ENCODE measurements around the gene CLEC4M. TPM values are rescaled to one million over a fixed set of nuclear protein-coding genes. Genes with fewer than 3 reads are reported as not detected.

The CLEC4M gene
- total RNA-seq, 2 experiments from 2014 or later, result not detected

GRCh38 chr19:7801020-7801570 lies 38.1 kb downstream of the CLEC4M start:
- Histone ChIP-seq H3K27ac (ENCODE audit: low read depth, low read length, poor library complexity, severe bottlenecking) (no peak overlapping the region), H3K9me3 (ENCODE audit: low read length) (no peaks in the 10 kb centered on the region), H4K20me1 (ENCODE audit: insufficient read depth, low read length) (no peaks in the 10 kb centered on the region), H2AFZ (ENCODE audit: low read length) (no peak overlapping the region), H3K36me3 (ENCODE audit: insufficient read depth, low read length) (no peaks in the 10 kb centered on the region), H3K4me3 (ENCODE audit: low read depth, low read length, poor library complexity, severe bottlenecking) (no peak overlapping the region), H3K4me1 (ENCODE audit: insufficient read depth, low read length, poor library complexity, severe bottlenecking) (peaks cover 4% of the 10 kb centered on the region), H3K79me2 (ENCODE audit: insufficient read depth, low read depth, low read length) (no peaks in the 10 kb centered on the region), H3K9me2 (ENCODE audit: insufficient read depth, low read length) (no peaks in the 10 kb centered on the region), H3K4me2 (ENCODE audit: low read length) (no peak overlapping the region)
- ChIA-PET POLR2A (no interaction called here), CTCF (ENCODE audit: unreplicated experiment) (interaction anchor here (0.5 kb wide), 1 partner anchor 618 kb away, joined by 4 read pairs; no protein-coding TSS in a partner anchor)
- no peak for DNase-seq (ENCODE audit: low spot score)
- intact Hi-C loops (cut with micrococcal nuclease; ENCODE audit: unreplicated experiment), result no loop called here
- BruUV-seq (replicated peaks), result no TSS peak
- TF ChIP-seq CTCF (conservative IDR thresholded peaks at IDR 0.05; ENCODE audit: low read length) (no peak), EZH2phosphoT487 (IDR thresholded peaks at IDR 0.05; ENCODE audit: borderline replicate concordance, low read depth, low read length) (no peak)

DNA sequence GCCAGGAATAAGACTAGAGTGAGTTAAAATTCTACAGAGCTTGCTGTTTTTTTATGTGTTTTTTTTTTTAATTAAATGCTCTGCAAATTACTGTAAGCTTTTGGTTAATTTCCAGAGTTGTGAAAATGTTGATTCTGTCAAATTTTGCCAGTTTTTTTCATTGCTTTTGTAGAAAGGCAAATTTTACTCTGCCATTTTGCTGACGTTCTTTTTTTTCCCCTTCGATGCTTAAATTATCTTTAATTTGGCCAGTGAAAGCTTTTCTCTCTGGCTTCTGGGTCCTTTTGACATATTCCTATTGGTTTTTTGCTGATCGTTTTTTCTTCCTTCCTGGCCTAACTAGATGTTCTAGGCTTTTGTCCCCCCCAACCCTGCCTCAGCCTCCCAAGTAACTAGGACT lies 43.2 kb downstream of the CLEC4M start:
- intact Hi-C loops (cut with micrococcal nuclease; ENCODE audit: unreplicated experiment), result no loop called here

More for the DNA sequence above, 43.2 kb downstream of the CLEC4M start:
- no peaks in the 10 kb centered on the region for H3K36me3 ChIP-seq (ENCODE audit: insufficient read depth, low read length)
- H3K79me2 ChIP-seq (ENCODE audit: insufficient read depth, low read depth, low read length), result no peaks in the 10 kb centered on the region
- CTCF ChIA-PET (ENCODE audit: unreplicated experiment), result no interaction called here
- POLR2A ChIA-PET, result interaction anchor here (0.7 kb wide), 1 partner anchor 168 kb away, joined by 3 read pairs; no protein-coding TSS in a partner anchor
- no peak for DNase-seq (ENCODE audit: low spot score)
- no peak for TF ChIP-seq EZH2phosphoT487 (IDR thresholded peaks at IDR 0.05; ENCODE audit: borderline replicate concordance, low read depth, low read length)
- no peak for TF ChIP-seq CTCF (conservative IDR thresholded peaks at IDR 0.05; ENCODE audit: low read length)
- no TSS peak for BruUV-seq (replicated peaks)
- no peaks in the 10 kb centered on the region for H4K20me1 ChIP-seq (ENCODE audit: insufficient read depth, low read length)
- no peak overlapping the region for H3K4me3 ChIP-seq (ENCODE audit: low read depth, low read length, poor library complexity, severe bottlenecking)
- no peaks in the 10 kb centered on the region for H3K9me2 ChIP-seq (ENCODE audit: insufficient read depth, low read length)
- no peak overlapping the region for H2AFZ ChIP-seq (ENCODE audit: low read length)
- no peak overlapping the region for H3K27ac ChIP-seq (ENCODE audit: low read depth, low read length, poor library complexity, severe bottlenecking)
- no peaks in the 10 kb centered on the region for H3K4me1 ChIP-seq (ENCODE audit: insufficient read depth, low read length, poor library complexity, severe bottlenecking)
- H3K9me3 ChIP-seq (ENCODE audit: low read length), result no peaks in the 10 kb centered on the region
- no peak overlapping the region for H3K4me2 ChIP-seq (ENCODE audit: low read length)

Data from OCI-LY7 (cell line).